Immature natural killer cell (primary cell): ENCODE measurements around the gene BTNL2. TPM values are rescaled to one million over a fixed set of nuclear protein-coding genes. Genes with fewer than 3 reads are reported as not detected.
A peak's percentile ranks its signal among the peaks of the same experiment; 100 is the strongest.

Experiments used
- DNase-seq, 3 donors: peaks; one replicate each; pipeline ENCODE4 v3.0.0; 2022; ENCODE audit warnings: mixed read lengths in 1 of 3
- H3K27ac Mint-ChIP-seq, 6 donors: one replicate each; pipeline ENCODE4 v1.8.0; 2020; ENCODE audit warnings: mixed read lengths in 6 of 6, mild to moderate bottlenecking in 5 of 6, inconsistent platforms in 4 of 6, moderate library complexity in 3 of 6
- H3K27me3 Mint-ChIP-seq, 3 donors: one replicate each; pipeline ENCODE4 v1.8.0; 2020 to 2021; ENCODE audit warnings: low read depth in 3 of 3, mild to moderate bottlenecking in 3 of 3, mixed read lengths in 3 of 3, moderate library complexity in 3 of 3, inconsistent platforms in 1 of 3
- H3K36me3 Mint-ChIP-seq, 3 donors: one replicate each; pipeline ENCODE4 v1.8.0; 2020; ENCODE audit warnings: mixed read lengths in 3 of 3, inconsistent platforms in 2 of 3, mild to moderate bottlenecking in 2 of 3
- H3K4me1 Mint-ChIP-seq, 2 donors: one replicate each; pipeline ENCODE4 v1.8.0; 2020; ENCODE audit warnings: inconsistent platforms in 2 of 2, mild to moderate bottlenecking in 2 of 2, mixed read lengths in 2 of 2, moderate library complexity in 1 of 2
- H3K4me3 Mint-ChIP-seq, 5 donors: one replicate each; pipeline ENCODE4 v1.8.0; 2020; ENCODE audit warnings: mild to moderate bottlenecking in 5 of 5, mixed read lengths in 5 of 5, inconsistent platforms in 3 of 5, moderate library complexity in 3 of 5
- H3K9me3 Mint-ChIP-seq, 6 donors: one replicate each; pipeline ENCODE4 v1.8.0; 2020; ENCODE audit warnings: mild to moderate bottlenecking in 6 of 6, mixed read lengths in 6 of 6, inconsistent platforms in 4 of 6, moderate library complexity in 3 of 6
- polyA plus RNA-seq, 3 donors: library from polyadenylated mRNA; unstranded; fragments of 300-500 nt; fragmentation: Illumina TruSeq; gene quantifications; one replicate each; pipeline ENCODE4 v1.2.3, GENCODE V29; 2021

BTNL2 gene
- polyA plus RNA-seq, 3 donors from 2014 or later: not detected

- peaks cover 0 to 6% (median 3%) of the 10 kb centered on the region in 3 donors for H3K27me3 Mint-ChIP-seq
- no peak for DNase-seq
- H3K9me3 Mint-ChIP-seq: no peaks in the 10 kb centered on the region
- H3K4me3 Mint-ChIP-seq: no peak overlapping the region
- H3K36me3 Mint-ChIP-seq: no peaks in the 10 kb centered on the region
- H3K4me1 Mint-ChIP-seq: no peaks in the 10 kb centered on the region
- H3K27ac Mint-ChIP-seq: no peak overlapping the region
Observed at GRCh38 chr6:32431142-32431541, 24.2 kb upstream of the BTNL2 start.

GRCh38 chr6:32430179-32430578, 23.2 kb upstream of the BTNL2 start:
- Mint-ChIP-seq H3K9me3 (no peaks in the 10 kb centered on the region), H3K36me3 (no peaks in the 10 kb centered on the region), H3K27me3 (peaks cover 0 to 6% (median 3%) of the 10 kb centered on the region in 3 donors), H3K4me3 (no peak overlapping the region), H3K27ac (no peak overlapping the region), H3K4me1 (no peaks in the 10 kb centered on the region)
- DNase-seq: no peak

DNA sequence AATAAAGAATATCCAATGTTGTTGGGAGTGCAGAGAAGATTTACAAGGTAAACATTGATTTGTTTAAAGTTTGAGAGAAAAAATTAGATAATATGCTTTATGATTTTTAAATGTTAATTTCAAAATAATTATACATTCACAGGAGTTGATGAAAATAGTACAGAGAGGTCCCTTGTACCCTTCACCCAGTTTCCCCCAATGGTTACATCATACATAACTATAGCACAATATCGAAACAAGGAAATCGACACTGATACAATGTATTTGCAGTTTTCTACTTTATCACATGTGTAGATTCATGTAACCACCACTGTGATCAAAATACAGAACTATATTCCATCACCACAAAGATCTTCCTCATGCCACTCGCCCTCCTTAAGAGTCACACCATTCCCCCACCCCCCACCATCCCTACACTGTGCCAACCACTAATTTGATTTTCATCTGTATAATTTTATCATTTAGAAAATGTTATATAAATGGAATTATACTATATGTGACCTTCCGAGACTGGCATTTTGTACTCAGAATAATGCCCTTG, 21.0 kb upstream of the BTNL2 start:
- Mint-ChIP-seq H3K9me3 (no peaks in the 10 kb centered on the region), H3K4me3 (no peak overlapping the region), H3K27me3 (peaks cover 0 to 8% (median 3%) of the 10 kb centered on the region in 3 donors), H3K36me3 (no peaks in the 10 kb centered on the region), H3K27ac (no peak overlapping the region), H3K4me1 (no peaks in the 10 kb centered on the region)
- DNase-seq: no peak

DNA sequence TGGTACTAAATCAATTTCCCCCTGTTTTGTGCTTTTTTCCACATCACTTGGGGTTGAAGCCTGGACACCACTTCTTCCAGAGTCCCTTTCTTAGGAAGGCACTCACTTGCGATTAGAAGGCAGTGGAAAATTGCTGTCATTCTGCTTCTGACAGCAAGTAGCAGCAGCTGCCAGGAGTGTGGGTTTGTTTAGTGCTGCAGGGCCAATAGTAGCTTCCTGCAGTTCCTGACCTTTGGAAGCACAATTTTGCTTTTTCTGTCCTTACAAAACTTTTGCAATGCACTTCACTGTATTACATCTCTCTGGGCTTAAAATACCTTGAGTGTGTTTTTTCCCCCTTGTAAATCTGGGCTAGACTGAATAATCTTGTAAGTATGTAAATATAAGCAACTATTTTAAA, 20.2 kb upstream of the BTNL2 start:
- Mint-ChIP-seq H3K27ac (no peak overlapping the region), H3K9me3 (no peaks in the 10 kb centered on the region), H3K4me1 (no peaks in the 10 kb centered on the region), H3K27me3 (peaks cover 0 to 13% (median 5%) of the 10 kb centered on the region in 3 donors), H3K36me3 (no peaks in the 10 kb centered on the region), H3K4me3 (no peak overlapping the region)
- no peak for DNase-seq

DNA sequence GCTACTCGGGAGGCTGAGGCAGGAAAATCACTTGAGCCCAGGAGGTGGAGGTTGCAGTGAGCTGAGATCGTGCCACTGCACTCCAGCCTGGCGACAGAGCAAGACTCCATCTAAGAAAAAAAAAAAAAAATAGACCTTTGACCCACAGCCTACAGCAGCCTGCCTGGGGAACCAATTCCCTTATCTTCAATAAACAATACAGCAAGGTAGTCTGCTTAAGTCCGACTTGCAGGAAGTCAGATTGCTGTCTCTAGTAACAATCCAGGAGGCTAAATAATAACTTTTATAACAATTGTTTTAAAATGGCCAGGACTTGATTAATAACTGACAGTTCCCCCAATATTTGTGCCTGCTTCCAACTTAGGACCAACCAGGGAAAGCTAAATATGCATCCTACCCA, 19.4 kb upstream of the BTNL2 start:
- Mint-ChIP-seq H3K27me3 (peaks cover 0 to 13% (median 6%) of the 10 kb centered on the region in 3 donors), H3K4me3 (no peak overlapping the region), H3K4me1 (no peaks in the 10 kb centered on the region), H3K36me3 (no peaks in the 10 kb centered on the region), H3K9me3 (no peaks in the 10 kb centered on the region), H3K27ac (no peak overlapping the region)
- no peak for DNase-seq

- DNase-seq: no peak
- Mint-ChIP-seq H3K27ac (no peak overlapping the region), H3K27me3 (peaks cover 0 to 10% (median 6%) of the 10 kb centered on the region in 3 donors), H3K4me3 (no peak overlapping the region), H3K9me3 (no peaks in the 10 kb centered on the region), H3K36me3 (no peaks in the 10 kb centered on the region), H3K4me1 (no peaks in the 10 kb centered on the region)
Observed at GRCh38 chr6:32424589-32425300, 17.8 kb upstream of the BTNL2 start.

DNA sequence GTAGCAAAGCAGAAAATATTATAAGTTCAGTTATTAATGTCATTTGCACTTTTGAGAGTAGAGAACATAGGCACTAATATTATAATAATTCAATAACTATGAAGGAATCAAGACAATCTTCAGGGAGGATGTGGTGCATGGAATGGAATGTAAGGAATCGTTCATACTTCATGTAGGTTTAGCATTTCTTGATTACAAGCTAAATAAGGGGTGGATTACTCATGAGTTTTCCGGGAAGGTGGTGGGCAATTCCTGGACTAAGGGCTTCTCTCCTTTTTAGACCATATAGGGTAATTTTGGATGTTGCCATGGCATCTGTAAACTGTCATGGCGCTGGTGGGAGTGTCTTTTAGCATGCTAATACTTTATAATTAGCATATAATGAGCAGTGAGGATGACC, 9.1 kb upstream of the BTNL2 start:
- H3K27me3 Mint-ChIP-seq: peaks cover 6 to 27% (median 14%) of the 10 kb centered on the region in 3 donors

DNA sequence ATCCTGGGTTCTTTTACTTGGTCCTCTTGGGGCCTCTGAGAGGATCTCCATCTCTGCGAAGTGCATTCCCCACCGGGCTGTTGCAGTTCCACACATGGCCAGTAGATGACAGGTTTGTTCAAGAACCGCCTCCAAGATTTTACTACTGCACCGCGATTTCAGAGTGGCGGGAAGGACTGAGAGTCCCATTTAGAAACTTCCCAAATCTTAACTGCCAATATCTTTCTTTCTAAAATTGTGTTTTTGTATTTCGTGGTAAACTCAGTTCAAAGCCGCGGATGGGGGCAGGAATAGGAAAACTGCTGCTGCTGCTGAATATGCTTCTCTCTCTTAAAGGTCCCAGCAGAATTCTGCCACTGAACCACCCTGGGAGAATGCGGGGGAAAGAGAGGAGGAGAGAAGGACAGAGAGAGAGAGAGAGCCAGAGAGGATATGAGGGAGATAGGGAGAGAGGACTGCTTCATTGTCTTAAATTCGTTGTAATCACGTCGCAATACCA, 8.6 kb upstream of the BTNL2 start:
- H3K36me3 Mint-ChIP-seq: no peaks in the 10 kb centered on the region
- peaks cover 0 to 1% (median 0%) of the 10 kb centered on the region in 6 donors for H3K9me3 Mint-ChIP-seq
- DNase-seq: peak; percentile 55 to 61 (median 57)
- H3K4me3 Mint-ChIP-seq: peak overlapping the region in 1 of 5 donors; percentile 25
- peaks cover 6 to 29% (median 14%) of the 10 kb centered on the region in 3 donors for H3K27me3 Mint-ChIP-seq
- H3K27ac Mint-ChIP-seq: peak overlapping the region in 1 of 6 donors; percentile 24
- peaks cover 7 to 9% of the 10 kb centered on the region in 2 donors for H3K4me1 Mint-ChIP-seq

More for the DNA sequence above, 9.1 kb upstream of the BTNL2 start:
- H3K9me3 Mint-ChIP-seq: peaks cover 0 to 1% (median 0%) of the 10 kb centered on the region in 6 donors
- no peak overlapping the region for H3K27ac Mint-ChIP-seq
- no peak overlapping the region for H3K4me3 Mint-ChIP-seq
- H3K36me3 Mint-ChIP-seq: no peaks in the 10 kb centered on the region
- peaks cover 7 to 9% of the 10 kb centered on the region in 2 donors for H3K4me1 Mint-ChIP-seq
- no peak for DNase-seq

- Mint-ChIP-seq H3K4me1 (peaks cover 7 to 9% of the 10 kb centered on the region in 2 donors), H3K36me3 (no peaks in the 10 kb centered on the region), H3K27ac (no peak overlapping the region), H3K4me3 (no peak overlapping the region), H3K9me3 (peaks cover 0 to 1% (median 0%) of the 10 kb centered on the region in 6 donors), H3K27me3 (peaks cover 6 to 30% (median 14%) of the 10 kb centered on the region in 3 donors)
- peak; percentile 69 to 81 (median 74) for DNase-seq
Observed at GRCh38 chr6:32413427-32414047, 6.6 kb upstream of the BTNL2 start.

DNA sequence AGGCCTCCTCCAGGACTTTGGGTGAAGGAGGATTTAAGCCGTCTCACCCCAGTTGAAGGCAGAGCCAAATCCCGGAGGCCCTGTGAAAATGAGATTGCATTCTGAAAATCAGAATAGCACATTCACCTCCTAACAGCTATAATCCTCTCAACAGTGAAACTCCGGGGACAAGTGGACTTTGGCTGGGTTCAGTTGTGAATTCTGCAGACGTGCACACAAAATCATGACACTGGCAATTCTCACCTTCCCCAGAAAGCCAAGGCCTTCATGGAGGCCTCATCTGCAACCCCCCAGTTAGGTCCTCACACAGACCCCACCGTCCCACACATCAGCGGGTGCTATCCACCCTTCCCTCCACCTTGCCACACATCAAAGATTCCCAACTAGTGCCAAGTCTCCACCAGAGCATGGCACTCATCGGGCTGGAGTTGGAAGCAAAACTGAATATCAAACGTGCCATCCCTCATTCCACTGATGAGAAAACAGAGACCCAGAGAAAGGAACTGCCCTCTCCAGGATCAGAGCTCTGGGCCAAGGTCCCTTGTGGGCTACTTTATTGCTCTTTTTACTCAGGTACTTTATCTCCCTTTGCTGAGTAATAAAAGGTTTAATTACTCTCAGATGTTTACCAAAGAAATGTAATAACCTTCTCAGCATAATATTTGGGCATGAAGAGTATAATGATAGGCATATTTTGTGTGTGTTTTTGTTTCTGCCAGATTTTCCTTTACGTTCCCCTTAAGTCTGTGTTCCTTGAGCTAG, 4.8 kb upstream of the BTNL2 start:
- no peaks in the 10 kb centered on the region for H3K36me3 Mint-ChIP-seq
- peaks cover 6 to 30% (median 14%) of the 10 kb centered on the region in 3 donors for H3K27me3 Mint-ChIP-seq
- no peak overlapping the region for H3K4me3 Mint-ChIP-seq
- no peak overlapping the region for H3K27ac Mint-ChIP-seq
- H3K4me1 Mint-ChIP-seq: peaks cover 7 to 9% of the 10 kb centered on the region in 2 donors
- H3K9me3 Mint-ChIP-seq: peaks cover 0 to 1% (median 0%) of the 10 kb centered on the region in 6 donors
- DNase-seq: no peak

DNA sequence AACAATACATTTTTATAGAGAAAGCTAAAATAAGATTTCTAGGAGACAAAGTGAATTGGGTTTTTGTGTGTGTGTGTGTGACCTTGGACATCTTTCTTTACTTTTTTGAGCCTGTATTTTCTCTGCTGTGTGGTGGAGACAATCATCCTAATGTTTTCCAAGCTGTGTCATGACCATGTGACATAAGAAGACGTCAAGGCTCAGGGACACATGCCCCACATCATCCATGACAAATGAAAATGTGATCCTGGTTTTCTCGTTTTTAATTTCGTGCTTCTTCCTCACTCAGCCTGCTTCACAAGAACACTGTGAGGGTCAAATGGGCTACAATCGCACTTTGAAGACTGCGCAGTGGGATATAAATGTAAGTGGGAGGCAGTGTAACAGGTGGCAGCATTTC, 3.9 kb upstream of the BTNL2 start:
- peaks cover 0 to 1% (median 0%) of the 10 kb centered on the region in 6 donors for H3K9me3 Mint-ChIP-seq
- peaks cover 4 to 30% (median 13%) of the 10 kb centered on the region in 3 donors for H3K27me3 Mint-ChIP-seq
- DNase-seq: no peak
- H3K4me1 Mint-ChIP-seq: peaks cover 7 to 9% of the 10 kb centered on the region in 2 donors
- no peak overlapping the region for H3K4me3 Mint-ChIP-seq
- H3K36me3 Mint-ChIP-seq: no peaks in the 10 kb centered on the region
- H3K27ac Mint-ChIP-seq: no peak overlapping the region

DNA sequence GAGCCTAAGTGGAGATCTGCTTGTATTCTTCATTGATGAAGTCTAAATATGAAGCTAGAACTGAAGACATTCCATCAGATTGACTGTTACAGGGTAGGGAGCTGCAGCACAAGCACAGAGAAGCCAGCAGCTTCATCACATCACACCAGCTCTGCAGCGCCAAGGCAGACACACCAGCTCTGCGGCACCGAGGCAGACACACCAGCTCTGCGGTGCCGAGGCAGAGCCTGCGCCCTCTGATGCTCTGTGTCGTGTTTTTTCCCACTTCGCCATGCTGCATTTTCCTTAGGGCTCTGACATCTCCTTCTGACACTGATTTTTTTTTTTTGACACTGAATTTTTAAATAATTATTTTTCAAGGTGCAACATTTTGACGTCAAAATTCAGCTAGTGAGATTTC, 784 bp downstream of the BTNL2 start:
- Mint-ChIP-seq H3K4me3 (no peak overlapping the region), H3K9me3 (no peaks in the 10 kb centered on the region), H3K27me3 (peaks cover 2 to 23% (median 8%) of the 10 kb centered on the region in 3 donors), H3K4me1 (no peaks in the 10 kb centered on the region), H3K27ac (no peak overlapping the region), H3K36me3 (no peaks in the 10 kb centered on the region)
- DNase-seq: no peak

- H3K4me1 Mint-ChIP-seq: no peaks in the 10 kb centered on the region
- H3K27ac Mint-ChIP-seq: no peak overlapping the region
- no peaks in the 10 kb centered on the region for H3K36me3 Mint-ChIP-seq
- H3K27me3 Mint-ChIP-seq: peaks cover 2 to 20% (median 8%) of the 10 kb centered on the region in 3 donors
- DNase-seq: no peak
- H3K9me3 Mint-ChIP-seq: no peaks in the 10 kb centered on the region
- H3K4me3 Mint-ChIP-seq: no peak overlapping the region
Observed at GRCh38 chr6:32405656-32406055, 1.3 kb downstream of the BTNL2 start.
